NCI-H1048 (cell line): Measurements from ENCODE around the gene FSHR.

Source experiments
- DNase-seq: peaks from one replicate; lab custom pipeline; 2025; lab: John Stamatoyannopoulos, UW

Gene FSHR

DNA sequence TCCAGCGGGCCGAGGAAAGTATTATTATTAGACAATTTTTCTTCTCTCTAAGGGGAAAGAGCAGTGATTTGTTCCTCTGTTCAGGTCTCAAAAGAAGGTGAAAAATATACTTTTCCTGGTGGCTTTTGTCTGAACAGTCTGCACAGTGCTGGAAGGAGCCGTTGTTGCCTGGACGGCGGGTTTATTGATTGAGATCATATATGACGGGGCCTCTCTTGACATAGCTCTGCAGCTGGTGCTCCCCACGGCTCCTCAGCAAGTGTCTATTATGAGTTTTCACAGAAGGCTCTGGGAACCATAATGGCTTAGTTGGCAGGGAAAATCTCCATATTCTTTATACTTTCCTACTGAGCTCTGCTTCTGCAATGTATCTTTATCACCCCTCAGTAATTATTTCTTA, 42.9 kb downstream of the FSHR start:
- DNase-seq, result no peak

DNA sequence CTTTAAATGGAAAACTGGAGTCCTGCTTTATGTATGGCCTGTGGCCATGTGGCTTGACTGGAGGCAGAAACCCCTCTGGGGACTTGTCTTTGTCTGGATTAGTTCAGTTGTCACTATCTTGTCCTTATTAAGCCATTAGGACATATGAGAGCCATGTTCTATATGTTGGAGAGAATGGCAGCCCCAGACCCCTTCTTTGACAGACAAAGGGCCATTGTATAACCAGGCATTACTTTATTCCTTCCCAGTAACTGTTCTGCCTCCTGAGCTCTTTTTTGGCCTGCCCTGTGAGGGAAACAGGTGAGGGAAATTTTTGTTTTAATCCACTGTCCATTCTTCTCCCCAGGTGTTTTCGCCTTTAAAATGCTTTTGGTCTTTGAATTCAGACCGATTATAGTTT, 43.3 kb downstream of the FSHR start:
- DNase-seq, result no peak

DNA sequence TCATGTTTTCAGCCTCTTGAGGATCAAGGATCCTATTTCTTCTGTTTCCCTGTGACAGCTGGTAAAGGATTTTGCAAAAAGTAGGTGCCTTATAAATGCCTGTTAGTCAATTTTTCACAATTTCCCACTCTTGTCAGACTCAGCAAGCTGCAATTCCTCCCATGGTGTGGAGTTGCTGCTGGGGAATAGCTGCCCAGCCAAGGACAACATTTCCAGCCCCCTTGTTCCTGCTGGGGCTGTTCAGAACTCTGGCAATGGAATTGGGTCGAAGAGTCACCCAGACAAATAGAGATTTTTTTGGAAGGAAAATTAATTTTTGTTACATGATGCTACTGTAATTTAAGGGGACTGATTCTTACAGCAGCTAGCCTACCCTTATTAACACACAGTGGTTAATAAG, 43.7 kb downstream of the FSHR start:
- DNase-seq, result no peak

DNA sequence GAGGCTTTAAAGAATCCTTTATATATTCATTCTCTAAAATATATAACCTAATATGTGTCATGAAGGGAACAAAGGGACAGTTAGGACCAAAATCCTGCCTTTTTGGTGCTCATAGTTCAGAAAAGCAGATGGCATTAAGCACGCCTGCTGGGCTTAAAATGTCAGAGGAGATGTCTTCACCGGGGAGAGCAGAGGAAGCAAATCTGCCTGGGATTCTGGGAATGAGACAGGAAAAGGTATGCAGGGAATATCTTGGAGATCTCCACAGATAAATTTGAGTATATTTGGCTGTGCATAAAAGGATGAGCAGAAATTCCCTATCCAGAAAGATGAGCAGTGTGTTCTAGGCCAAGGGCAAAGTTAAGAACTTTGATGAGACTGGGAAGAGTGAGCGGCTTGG, 45.5 kb downstream of the FSHR start:
- no peak for DNase-seq

DNA sequence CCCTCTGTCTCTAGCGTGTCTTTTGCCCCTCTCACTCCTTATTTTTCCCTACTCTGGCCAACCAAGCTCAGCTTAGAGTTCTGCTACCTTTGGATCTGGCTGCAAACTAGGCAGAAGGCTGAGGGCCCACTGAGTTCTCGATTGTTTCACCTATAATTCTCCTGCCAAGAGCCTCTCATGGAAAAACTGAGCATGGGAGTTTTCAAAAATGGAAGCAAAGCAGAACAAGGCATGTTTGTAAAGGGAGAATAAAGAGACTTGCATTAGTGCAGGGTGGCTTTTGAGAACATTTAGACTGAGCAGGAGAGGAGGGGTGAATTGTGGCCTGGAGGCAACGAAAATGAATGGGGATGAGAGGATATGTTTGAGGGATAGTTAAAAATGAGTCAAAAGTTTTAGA, 45.9 kb downstream of the FSHR start:
- no peak for DNase-seq

DNA sequence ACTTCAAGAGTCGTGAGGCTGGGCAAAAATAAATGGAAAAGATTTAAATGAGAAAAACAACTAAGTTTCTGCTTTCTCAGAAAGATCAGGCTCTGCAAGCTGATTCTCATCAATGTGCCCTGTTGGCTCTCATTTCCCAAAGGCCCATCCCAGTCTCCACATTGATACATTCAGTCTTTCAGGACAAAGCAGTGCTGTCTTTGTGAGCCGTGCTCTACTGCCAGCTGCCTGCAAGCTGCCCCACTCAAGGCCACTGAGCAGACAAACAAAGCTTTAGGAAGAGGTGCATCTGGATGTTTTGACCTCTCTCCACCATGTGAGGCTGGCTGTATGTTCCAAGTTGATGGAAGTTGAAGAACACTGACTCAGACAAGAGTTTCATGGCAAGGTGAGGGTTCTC, 48.8 kb downstream of the FSHR start:
- no peak for DNase-seq

DNA sequence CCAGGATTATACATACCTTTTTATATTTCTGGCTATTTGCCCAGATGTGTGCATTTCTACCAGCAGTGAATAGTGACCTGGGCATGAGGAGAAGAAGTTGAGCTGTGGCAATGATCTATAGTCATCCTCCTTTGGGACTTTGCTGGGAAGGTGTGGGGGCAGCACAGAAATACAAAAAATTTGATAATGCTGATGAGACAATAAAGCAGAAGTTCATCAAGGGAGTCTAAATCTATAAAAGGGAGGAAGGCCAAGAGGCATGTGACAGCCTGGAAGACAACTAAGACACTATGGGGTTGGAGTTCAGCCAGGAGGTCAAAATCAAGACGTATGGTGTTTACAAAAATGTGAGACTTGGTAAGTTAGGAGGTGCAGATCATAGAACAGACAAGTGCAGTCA, 52.2 kb downstream of the FSHR start:
- no peak for DNase-seq

DNA sequence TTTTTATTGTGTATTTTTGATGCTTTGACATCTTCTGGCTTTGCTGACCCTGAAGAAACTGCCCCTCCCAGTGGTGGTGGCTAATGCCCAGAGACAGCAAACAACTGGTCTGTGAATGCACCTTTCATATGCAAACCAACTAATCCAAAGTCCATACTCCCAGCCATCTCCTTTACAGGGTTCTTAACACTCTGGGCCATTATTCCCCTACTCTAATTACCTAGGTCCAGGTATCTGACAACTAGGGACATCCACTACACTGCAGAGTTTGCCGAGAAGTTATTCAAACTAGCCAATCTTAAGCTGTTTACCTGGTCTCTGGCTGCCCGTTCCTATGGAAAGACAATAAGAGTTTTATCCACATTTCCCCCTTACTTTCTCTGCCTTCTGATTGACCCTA, 73.6 kb downstream of the FSHR start:
- no peak for DNase-seq

DNA sequence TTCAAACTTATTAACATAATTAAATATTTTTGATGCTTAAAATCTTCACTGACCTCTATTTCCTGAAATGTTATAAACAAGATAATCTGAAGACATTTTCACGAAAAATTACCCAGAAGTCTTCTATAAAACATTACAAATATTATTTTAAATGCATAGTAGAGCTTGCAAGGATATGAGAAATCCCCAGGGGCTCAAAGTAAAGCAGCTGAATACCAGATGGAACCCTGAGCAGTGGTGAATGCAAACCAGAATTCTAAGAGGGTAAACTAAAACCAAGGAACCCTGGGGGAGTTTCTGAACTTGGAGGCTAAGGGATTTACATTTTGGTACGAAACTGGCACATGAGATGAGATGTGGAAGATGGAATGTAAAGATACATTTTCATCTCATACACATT, 83.6 kb downstream of the FSHR start:
- no peak for DNase-seq

DNA sequence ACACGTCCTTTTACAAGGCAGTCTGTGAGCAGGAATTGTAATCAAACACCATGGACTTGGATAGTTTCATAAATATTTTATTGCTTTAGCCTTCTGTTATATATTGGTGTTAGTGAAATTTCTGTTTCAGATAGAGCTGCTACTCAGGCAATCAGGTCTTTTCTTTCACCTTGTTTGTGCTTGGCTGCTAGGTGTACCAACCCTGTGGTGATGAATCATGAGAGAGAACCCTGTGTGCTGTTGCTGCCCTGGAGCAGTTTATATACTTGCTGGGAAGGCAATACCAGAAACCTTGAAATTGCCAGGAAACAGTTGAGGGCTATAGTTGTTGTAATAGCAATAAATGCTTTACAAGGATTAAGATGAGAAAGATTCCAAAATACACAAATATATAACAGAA, 84.5 kb downstream of the FSHR start:
- no peak for DNase-seq

DNA sequence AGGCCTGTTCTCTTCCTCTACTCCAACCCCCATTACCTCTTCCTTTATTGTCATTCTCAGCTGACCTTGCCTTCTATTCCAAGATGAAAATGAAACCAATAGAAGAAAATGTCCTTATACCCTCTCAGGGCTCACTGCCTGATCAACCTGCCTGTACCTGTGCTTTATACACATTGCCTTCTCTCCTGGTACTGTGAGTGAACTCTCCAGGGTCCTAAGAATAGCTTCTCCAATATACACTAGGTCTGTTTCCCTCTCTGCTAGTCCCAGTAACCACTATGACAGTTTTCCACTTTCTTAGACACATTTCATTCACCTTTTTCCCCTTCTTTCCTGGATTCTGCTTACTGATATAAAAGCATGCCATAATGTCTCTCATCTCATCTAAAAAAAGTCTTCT, 85.7 kb downstream of the FSHR start:
- DNase-seq, result no peak

DNA sequence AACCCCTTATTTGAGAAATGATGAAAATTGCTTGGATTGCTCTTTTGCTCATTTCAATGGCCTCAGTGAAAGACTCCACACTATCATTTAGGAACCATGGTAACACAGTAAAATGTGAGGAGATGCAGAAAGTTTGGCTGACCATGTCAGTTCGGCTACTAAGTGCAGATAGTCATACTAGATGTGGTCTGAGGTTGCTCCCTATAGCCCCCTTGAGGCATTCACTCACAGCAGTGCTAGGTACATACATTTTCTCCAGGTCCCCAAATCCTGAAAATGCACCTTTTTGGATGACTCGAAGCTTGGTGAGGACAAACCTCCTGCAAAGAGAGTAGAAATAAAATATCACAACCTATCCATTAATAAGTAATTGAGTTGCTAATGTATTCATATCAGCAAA, 86.3 kb downstream of the FSHR start:
- DNase-seq, result no peak

DNA sequence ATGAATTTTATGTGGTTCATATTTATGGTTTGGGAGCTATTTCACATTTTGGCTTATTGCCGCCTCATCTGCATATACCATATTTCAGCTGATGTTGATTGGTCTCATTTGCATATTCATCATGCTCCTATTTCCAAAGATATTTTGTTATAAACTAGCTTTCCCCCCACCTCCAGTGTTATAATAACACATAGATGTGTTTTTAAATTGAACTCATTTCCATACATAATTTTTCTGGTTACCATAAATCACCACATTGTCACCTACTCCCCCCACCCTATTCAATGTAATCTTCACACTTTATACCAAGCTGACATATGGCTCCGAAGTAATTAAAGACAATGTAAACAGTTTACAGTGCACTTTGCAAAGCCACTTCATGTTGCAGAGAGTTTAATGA, 101.2 kb downstream of the FSHR start:
- DNase-seq, result no peak

DNA sequence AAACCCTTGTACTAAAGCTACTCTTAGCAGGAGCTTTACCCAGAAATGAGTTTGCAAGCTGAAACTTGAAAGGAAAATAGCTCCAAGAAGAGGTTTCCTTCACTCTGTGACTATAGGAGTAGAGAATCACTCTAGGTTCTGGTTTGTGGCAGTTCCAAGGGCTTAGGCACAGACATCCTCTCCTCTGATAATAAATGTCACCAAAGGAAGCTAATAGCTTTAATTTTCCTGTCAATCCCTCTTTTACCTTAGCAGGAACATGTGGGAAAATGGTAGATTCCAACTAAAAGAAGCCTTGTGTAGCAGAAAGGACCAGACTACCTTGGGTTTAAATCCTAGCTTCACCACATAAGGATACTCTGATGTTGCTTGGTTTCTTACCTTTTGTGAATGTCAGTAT, 104.0 kb downstream of the FSHR start:
- no peak for DNase-seq

DNA sequence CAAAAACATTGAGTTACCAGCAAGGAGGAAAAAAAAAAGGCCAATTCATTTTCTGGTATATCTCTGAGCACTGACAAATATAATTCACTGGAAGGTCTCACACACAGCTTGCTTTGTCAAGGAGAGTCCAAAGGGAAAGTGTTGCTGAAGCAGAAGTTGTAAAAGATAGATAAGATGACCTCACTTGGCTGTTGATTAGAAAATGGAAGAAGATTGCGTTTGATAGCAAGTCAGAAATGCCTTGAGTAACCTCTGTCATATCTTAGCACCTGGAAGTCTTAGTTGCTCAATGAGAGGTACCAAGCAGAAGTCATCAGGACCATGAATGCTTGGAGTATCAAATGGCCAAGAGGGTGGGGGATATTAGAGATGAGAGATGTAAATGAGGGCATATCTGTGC, 105.2 kb downstream of the FSHR start:
- no peak for DNase-seq

DNA sequence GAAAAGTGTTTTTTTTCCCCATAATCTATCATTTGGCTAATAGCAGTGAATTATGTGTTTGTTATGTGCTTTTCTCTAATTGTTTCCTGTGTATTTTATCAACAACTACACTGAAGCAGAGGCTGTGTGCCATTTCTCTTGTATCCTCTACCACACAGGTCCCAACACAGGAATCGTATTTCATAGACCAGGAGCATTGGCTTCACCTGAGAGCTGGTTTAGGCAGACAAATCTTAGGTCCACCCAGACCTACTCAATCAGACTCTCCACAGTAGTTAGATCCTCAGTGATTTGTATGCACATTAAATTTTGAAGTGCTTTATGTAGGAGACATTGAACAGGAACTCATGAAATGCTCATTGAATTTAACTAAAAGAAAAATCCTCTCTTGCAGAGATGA, 109.2 kb downstream of the FSHR start:
- no peak for DNase-seq

DNA sequence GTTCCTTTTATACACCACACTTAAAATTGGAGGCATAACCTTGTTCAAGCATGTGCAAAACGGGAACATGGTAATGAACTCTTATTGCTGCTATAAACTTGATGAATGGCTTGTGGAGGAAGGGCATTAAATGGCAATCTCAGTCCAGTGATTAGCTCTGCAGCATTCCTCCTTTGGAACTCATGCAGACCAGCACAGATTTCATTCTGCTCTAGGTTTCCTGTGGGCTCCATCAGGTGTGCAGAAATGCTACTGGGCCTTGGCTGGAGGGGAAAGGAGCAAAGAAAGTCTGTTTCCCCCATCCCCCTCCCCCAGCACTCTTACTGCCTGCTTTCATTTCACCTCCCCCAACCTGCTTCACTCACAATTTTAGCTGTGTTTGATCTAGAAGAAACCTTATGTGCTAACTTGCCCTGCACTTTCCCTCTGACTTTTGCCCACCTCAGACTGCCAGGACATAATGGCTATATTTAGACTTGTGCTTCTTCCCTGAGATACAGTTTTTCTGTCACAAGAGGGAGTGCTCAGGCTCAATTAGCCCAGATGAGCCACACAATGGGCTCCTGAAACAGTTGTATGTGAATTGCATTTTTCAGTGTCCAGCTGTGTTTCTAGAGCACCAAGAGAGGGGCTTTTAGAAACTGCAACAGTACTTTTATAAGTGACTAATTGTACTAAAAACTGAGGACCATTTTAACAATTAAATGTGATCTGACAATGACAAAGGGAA, 109.8 kb downstream of the FSHR start:
- DNase-seq, result no peak

DNA sequence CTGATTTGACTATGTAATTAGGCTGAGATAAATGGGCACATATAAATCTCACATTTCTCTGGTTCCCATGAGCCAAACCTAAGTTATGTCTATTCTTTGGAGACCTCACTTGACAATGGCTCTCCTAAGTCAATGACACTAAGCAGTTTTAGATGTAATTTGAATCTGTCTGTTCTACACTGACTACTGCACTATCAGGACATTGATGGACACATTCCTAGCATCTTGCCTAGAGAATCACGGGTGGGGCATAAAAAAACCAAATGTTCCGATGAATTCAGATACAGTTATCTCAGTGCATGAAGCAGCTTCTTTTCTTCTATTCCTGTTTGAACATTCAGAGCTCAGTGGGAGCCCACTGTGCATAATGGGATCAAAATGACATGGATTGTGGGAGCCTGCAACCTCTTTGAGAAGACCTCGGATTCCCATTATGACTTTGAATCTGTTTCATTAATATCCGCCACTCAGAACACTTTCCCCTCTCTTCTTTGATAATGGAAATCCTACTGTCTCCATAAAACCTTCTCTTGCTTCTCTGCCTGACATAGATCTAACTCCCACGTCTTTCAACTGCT, 110.8 kb downstream of the FSHR start:
- no peak for DNase-seq

DNA sequence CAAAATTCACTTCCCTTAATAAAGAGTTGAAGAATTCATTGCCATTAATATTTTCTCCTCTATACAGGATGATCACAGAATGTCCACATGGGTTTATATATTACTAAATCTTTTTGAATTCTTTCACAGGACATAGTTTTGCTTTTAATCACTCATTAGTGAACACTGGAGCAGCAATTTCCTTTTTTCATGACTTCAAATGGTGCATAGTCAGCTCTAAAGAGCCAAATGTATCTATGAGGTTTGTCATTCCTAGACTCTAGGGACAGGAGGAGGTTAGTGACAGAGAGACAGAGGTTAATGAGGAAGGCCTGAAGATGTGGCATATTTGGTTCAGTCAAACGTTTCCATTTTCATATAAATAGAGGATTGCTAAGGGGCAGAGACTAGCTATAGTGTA, 111.8 kb downstream of the FSHR start:
- no peak for DNase-seq

DNA sequence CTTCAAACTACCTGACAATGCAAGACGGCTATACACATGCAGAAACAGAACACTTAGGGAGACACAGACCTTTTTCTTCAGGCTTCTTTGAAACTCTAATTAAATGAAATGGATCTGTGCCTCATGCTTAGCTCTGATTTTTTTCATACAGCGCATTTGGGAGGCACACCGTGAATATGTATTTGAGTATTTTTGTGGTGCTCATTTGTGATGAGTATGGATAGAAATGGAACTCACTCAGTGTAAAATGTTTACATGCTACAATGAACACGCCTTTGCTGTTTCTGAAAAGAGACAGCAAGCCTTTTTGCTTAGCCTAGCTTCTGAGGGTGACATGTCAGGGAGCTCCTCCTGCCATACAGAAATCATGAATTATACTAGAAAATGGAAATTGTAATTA, 113.3 kb downstream of the FSHR start:
- no peak for DNase-seq

DNA sequence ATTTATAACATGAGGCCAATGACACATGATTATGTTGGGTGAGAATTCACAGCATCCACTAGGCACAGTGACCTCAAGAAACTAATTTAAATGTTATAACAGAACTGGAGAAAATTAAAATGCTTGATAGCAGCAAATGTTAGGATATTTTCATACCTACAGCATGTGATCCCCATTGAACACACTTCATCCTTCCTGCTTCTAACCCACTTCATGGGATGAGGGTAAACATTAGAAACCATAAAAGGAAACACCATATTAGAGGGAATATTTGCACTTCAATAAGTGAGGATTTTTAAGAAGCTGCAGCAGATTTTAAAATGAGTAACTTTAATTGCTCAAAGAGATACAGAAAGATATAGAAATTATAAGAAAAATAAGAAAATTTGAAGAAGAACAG, 117.1 kb downstream of the FSHR start:
- DNase-seq, result no peak

DNA sequence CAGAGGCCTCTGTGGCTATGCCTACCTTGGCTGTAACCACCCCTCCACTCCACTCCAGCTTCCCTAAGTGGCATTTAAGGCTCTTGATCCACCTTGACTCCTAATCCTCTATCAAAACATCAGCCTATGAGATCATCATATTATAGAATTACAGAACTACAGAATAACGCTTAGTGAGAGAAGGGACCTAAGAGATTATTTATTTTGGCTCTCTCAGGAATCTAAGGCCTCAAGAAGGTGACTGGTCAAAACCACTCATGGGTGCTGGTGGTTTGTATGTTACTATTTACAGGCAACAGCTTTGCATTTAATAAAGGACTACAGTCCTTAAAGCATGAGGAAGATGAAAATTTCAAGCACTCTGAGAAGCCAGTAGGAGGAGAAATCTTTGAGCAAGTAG, 118.8 kb downstream of the FSHR start:
- no peak for DNase-seq

DNA sequence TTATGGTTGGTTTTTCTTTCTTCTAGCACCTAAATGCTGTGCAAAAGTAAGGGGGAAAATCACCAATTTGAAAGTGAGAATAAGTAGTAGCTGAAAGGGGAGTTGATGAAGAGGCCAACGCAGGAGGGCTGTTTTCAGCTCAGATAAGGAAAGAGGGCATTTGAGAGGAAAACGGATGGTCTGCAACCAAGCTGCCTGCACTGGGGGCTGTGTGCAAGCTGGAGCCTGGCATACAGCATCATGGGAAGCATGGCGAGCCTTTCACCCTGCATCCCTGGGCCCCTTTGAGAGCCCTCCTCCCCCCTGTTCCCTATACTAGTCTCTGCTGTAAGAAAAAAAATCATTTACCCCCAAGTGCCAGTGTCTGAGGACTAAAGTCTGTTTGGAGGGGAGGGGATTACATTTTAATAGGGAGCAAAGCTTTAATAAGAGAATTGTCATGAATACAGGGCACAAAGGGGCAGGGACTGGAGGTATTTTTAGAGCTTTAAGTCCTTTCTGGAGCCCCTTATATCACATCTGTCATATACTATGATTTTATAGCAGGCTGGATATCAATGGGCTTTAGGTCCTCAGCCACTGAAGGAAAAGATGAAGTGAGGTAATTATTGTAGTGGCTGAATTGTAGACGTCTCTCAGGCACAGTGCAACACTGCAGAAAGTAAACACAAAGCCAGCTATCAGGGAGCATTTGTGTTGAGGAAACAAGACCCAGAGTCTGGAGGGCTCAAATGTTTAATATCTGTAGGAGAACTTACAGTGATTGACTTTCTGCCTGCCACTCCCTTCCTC, 120.7 kb downstream of the FSHR start:
- DNase-seq, result no peak

DNA sequence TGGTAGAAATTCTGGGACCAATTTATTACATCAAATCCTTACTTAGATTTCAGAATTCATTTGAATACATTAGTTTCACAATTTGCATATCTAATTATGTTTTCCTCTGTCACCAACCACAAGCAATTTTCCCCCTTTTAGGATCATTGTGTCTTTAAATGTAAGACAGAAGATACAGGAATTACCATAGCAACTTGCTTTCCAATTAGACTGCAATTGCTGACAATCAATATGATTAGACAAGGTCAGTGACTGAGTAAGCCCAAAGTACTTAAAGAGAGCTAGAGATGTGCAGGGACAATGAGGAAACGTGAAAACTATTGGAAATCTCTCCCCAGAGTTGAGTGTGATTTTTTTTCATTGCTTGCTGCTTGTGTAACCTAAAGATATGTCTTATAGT, 121.4 kb downstream of the FSHR start:
- no peak for DNase-seq
